Keratinocyte (primary cell): Measurements from ENCODE around the gene MAB21L3.

Experiments
- EZH2 ChIP-seq: IDR thresholded peaks from one replicate; pipeline ENCODE4 v1.6.1; 2012; ENCODE audit warnings: inconsistent platforms, mild to moderate bottlenecking, low read length, moderate library complexity
- TF ChIP-seq, protein P1 (sequence below), 3 experiments: IDR thresholded peaks in 1 of 3; conservative IDR thresholded peaks in 1 of 3; optimal IDR thresholded peaks in 1 of 3; 2 replicates in 2 of 3; 3 replicates in 1 of 3; pipeline versions ENCODE3 to v1.5.1; 2011; ENCODE audit warnings: low read length in 3 of 3, mild to moderate bottlenecking in 3 of 3, moderate library complexity in 2 of 3, control low read depth in 1 of 3, inconsistent platforms in 1 of 3; ENCODE audit not compliant: insufficient read depth in 2 of 3; ENCODE audit errors: extremely low read depth in 1 of 3

DNA sequence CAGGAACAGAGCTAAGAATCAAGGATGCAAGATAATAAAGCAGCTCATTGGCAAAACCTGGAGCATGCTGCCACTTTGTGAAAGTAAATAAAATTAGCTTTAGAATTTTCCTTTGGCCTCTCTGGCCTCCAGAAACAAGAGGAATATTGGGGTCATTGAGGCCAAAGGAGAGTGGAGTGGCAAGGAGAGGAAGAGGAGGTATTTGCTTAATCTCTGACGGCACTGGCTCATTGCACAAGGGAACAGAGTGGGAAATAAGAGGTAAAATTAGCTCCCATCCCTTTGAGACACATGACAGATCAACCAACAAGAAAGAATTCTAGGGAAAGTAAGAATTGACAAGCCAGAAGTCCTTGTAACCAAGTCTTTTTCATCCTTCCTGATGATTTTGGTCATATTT lies 48.4 kb downstream of the MAB21L3 start:
- TF ChIP-seq, protein P1, sequence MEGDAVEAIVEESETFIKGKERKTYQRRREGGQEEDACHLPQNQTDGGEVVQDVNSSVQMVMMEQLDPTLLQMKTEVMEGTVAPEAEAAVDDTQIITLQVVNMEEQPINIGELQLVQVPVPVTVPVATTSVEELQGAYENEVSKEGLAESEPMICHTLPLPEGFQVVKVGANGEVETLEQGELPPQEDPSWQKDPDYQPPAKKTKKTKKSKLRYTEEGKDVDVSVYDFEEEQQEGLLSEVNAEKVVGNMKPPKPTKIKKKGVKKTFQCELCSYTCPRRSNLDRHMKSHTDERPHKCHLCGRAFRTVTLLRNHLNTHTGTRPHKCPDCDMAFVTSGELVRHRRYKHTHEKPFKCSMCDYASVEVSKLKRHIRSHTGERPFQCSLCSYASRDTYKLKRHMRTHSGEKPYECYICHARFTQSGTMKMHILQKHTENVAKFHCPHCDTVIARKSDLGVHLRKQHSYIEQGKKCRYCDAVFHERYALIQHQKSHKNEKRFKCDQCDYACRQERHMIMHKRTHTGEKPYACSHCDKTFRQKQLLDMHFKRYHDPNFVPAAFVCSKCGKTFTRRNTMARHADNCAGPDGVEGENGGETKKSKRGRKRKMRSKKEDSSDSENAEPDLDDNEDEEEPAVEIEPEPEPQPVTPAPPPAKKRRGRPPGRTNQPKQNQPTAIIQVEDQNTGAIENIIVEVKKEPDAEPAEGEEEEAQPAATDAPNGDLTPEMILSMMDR (optimal IDR thresholded peaks at IDR 0.05 in 1 of 3, IDR thresholded peaks at IDR 0.05 in 1 of 3, conservative IDR thresholded peaks at IDR 0.05 in 1 of 3; ENCODE audit: extremely low read depth in 1 of 3, insufficient read depth in 2 of 3, low read length in 3 of 3), result no peak
- no peak for TF ChIP-seq EZH2
